IMR-90 (cell line): ENCODE data around the gene STX4. TPM values are rescaled to one million over a fixed set of nuclear protein-coding genes. Genes with fewer than 3 reads are reported as not detected.

Experiments used
- ATAC-seq: fragments of 200-7000 bp; cut with Tn5 transposase; 2 replicates; pipeline ENCODE4 v1.9.1; 2020; ENCODE audit warnings: low read depth, mild to moderate bottlenecking, moderate library complexity
- BruUV-seq: library from RNA; stranded (reverse); fragments of 400-500 nt; replicated peaks from 2 replicates; lab custom pipeline; 2021; lab: Mats Ljungman, UMichigan
- CTCF ChIA-PET: fragments of 300-600 bp; formaldehyde crosslinking; extraction: SDS; loops from one replicate; lab custom pipeline; 2021; ENCODE audit warnings: antibody characterized with exemption; lab: Yijun Ruan, JAX
- POLR2A ChIA-PET: fragments of 300-600 bp; sonication (Branson Sonifier 250); formaldehyde crosslinking; loops from one replicate; lab custom pipeline; 2022; ENCODE audit warnings: antibody characterized with exemption; ENCODE audit not compliant: unreplicated experiment; lab: Charles Lee
- DNase-seq: peaks from one replicate; pipeline ENCODE4 v3.0.0; 2013
- H2AFZ ChIP-seq: replicated peaks from 2 replicates; pipeline ENCODE3; 2013; ENCODE audit warnings: low read length, mild to moderate bottlenecking; ENCODE audit not compliant: poor library complexity
- H2AK5ac ChIP-seq: 2 replicates; pipeline ENCODE4 v1.6.1; 2013; ENCODE audit warnings: low read depth, low read length, inconsistent platforms
- H2AK9ac ChIP-seq: replicated peaks from 2 replicates; pipeline ENCODE3; 2013; ENCODE audit warnings: mild to moderate bottlenecking, low read depth, low read length, moderate library complexity; ENCODE audit not compliant: poor library complexity
- H2BK120ac ChIP-seq: 2 replicates; pipeline ENCODE4 v1.6.1; 2013; ENCODE audit warnings: low read depth, low read length, inconsistent platforms
- H2BK15ac ChIP-seq: 3 replicates; pipeline ENCODE4 v1.6.1; 2013; ENCODE audit warnings: low read depth, low read length, inconsistent platforms
- H2BK20ac ChIP-seq: 2 replicates; pipeline ENCODE4 v1.6.1; 2013; ENCODE audit warnings: low read depth, mild to moderate bottlenecking, inconsistent platforms, low read length, moderate library complexity
- H2BK5ac ChIP-seq: 2 replicates; pipeline ENCODE4 v1.6.1; 2013; ENCODE audit warnings: mild to moderate bottlenecking, low read depth, low read length, inconsistent platforms; ENCODE audit not compliant: poor library complexity, severe bottlenecking
- H3K14ac ChIP-seq: replicated peaks from 2 replicates; pipeline ENCODE4 v1.6.1; 2013; ENCODE audit warnings: low read depth, low read length, inconsistent platforms
- H3K18ac ChIP-seq: 2 replicates; pipeline ENCODE4 v1.6.1; 2013; ENCODE audit warnings: low read depth, low read length, control low read depth
- H3K23ac ChIP-seq: 2 replicates; pipeline ENCODE4 v1.6.1; 2013; ENCODE audit warnings: low read depth, low read length, inconsistent platforms
- H3K27ac ChIP-seq: 2 replicates; pipeline ENCODE4 v1.5.1; 2013; ENCODE audit warnings: mild to moderate bottlenecking, control low read depth, low read length; ENCODE audit not compliant: insufficient read depth
- H3K27me3 ChIP-seq: 2 replicates; pipeline ENCODE4 v1.6.1; 2013; ENCODE audit warnings: low read length; ENCODE audit not compliant: control insufficient read depth, insufficient read depth
- H3K36me3 ChIP-seq: 2 replicates; pipeline ENCODE4 v1.6.1; 2013; ENCODE audit warnings: low read length, mixed read lengths; ENCODE audit not compliant: control insufficient read depth, insufficient read depth
- H3K4ac ChIP-seq: 2 replicates; pipeline ENCODE4 v1.6.1; 2013; ENCODE audit warnings: low read depth, low read length, inconsistent platforms
- H3K4me1 ChIP-seq: 2 replicates; pipeline ENCODE4 v1.6.1; 2013; ENCODE audit warnings: low read length, mixed read lengths; ENCODE audit not compliant: control insufficient read depth, insufficient read depth
- H3K4me2 ChIP-seq: 2 replicates; pipeline ENCODE4 v1.6.1; 2013; ENCODE audit warnings: low read depth, mild to moderate bottlenecking, control low read depth, low read length, moderate library complexity
- H3K4me3 ChIP-seq: 2 replicates; pipeline ENCODE4 v1.5.1; 2013; ENCODE audit warnings: low read depth, mild to moderate bottlenecking, control low read depth, low read length, moderate library complexity; ENCODE audit not compliant: insufficient read depth
- H3K56ac ChIP-seq: 2 replicates; pipeline ENCODE4 v1.6.1; 2013; ENCODE audit warnings: low read length, inconsistent platforms; ENCODE audit not compliant: insufficient read depth; ENCODE audit errors: extremely low read depth
- H3K79me1 ChIP-seq, 2 experiments: 2 replicates each; pipeline ENCODE4 v1.6.1; 2013; ENCODE audit warnings: low read length in 2 of 2, inconsistent platforms in 1 of 2, low read depth in 1 of 2
- H3K9ac ChIP-seq: 2 replicates; pipeline ENCODE4 v1.6.1; 2013; ENCODE audit warnings: low read depth, low read length, control low read depth
- H3K9me1 ChIP-seq: 2 replicates; pipeline ENCODE4 v1.6.1; 2013; ENCODE audit warnings: low read length, inconsistent platforms; ENCODE audit not compliant: insufficient read depth
- H3K9me3 ChIP-seq: 2 replicates; pipeline ENCODE4 v1.6.1; 2013; ENCODE audit warnings: low read length; ENCODE audit not compliant: control insufficient read depth, insufficient read depth
- H4K20me1 ChIP-seq: 2 replicates; pipeline ENCODE4 v1.6.1; 2013; ENCODE audit warnings: low read length, inconsistent platforms; ENCODE audit not compliant: insufficient read depth
- H4K5ac ChIP-seq: 2 replicates; pipeline ENCODE4 v1.6.1; 2013; ENCODE audit warnings: mild to moderate bottlenecking, low read depth, low read length, control low read depth
- H4K8ac ChIP-seq, 2 experiments: 2 replicates each; pipeline ENCODE4 v1.6.1; 2013; ENCODE audit warnings: low read depth in 2 of 2, low read length in 2 of 2, control low read depth in 1 of 2, inconsistent platforms in 1 of 2
- H4K91ac ChIP-seq: 2 replicates; pipeline ENCODE4 v1.6.1; 2013; ENCODE audit warnings: low read depth, low read length, inconsistent platforms; ENCODE audit not compliant: insufficient read depth
- MAZ ChIP-seq: IDR thresholded peaks from 2 replicates; pipeline ENCODE4 v1.6.1; 2012; ENCODE audit warnings: low read depth, mild to moderate bottlenecking, low read length, improper control_type of control experiment, moderate library complexity, borderline replicate concordance
- MXI1 ChIP-seq: IDR thresholded peaks from 2 replicates; pipeline ENCODE4 v1.6.1; 2012; ENCODE audit warnings: low read depth, mild to moderate bottlenecking, low read length, moderate library complexity, borderline replicate concordance
- NFE2L2 ChIP-seq: fragments of 150-350 bp; IDR thresholded peaks from 2 replicates; pipeline ENCODE4 v1.6.1; 2016; ENCODE audit warnings: low read depth, mild to moderate bottlenecking, low read length
- POLR2A ChIP-seq: IDR thresholded peaks from 2 replicates; pipeline ENCODE4 v1.6.1; 2012; ENCODE audit warnings: mild to moderate bottlenecking, low read depth, low read length
- WGBS, 2 experiments: methylation state at CpG; one replicate each; pipeline versions ENCODE4 v1.1.5 to v1.1.7; 2013; ENCODE audit warnings: missing lambda C conversion rate in 2 of 2; ENCODE audit not compliant: insufficient read length in 1 of 2; ENCODE audit errors: extremely low coverage in 2 of 2; 5-methylcytosine and 5-hydroxymethylcytosine counted together
- dilution Hi-C: fragments of 300-500 bp; cut with HindIII; formaldehyde crosslinking; loops from one replicate; pipeline ENCODE4 v1.14.3; 2018; ENCODE audit warnings: low sequenced_read_pairs; ENCODE audit not compliant: unreplicated experiment
- in situ Hi-C: fragments of 300-500 bp; cut with MboI; formaldehyde crosslinking; loops from 3 replicates; pipeline ENCODE4 v1.14.3; 2019; ENCODE audit warnings: low sequenced_read_pairs, inconsistent platforms, mixed read lengths
- intact Hi-C: fragments of 100-400 bp; cut with micrococcal nuclease; formaldehyde crosslinking; loops from 2 replicates; pipeline ENCODE4 v1.10.0; 2022
- polyA plus RNA-seq, 3 experiments: library from polyadenylated mRNA; depleted of rRNA; stranded (reverse); fragments of >200 nt; gene quantifications; 2 replicates each; pipeline ENCODE4 v1.2.3, GENCODE V29; 2012; ENCODE audit warnings: low replicate concordance in 1 of 3
- total RNA-seq: library from RNA; depleted of rRNA; stranded (reverse); fragments of >200 nt; gene quantifications from 2 replicates; pipeline ENCODE4 v1.2.3, GENCODE V29; 2012

STX4 gene
- total and polyA plus RNA-seq, 2 of the 4 experiments (the other 2 are of a cell fraction): 23.5 to 67.9 TPM

DNA sequence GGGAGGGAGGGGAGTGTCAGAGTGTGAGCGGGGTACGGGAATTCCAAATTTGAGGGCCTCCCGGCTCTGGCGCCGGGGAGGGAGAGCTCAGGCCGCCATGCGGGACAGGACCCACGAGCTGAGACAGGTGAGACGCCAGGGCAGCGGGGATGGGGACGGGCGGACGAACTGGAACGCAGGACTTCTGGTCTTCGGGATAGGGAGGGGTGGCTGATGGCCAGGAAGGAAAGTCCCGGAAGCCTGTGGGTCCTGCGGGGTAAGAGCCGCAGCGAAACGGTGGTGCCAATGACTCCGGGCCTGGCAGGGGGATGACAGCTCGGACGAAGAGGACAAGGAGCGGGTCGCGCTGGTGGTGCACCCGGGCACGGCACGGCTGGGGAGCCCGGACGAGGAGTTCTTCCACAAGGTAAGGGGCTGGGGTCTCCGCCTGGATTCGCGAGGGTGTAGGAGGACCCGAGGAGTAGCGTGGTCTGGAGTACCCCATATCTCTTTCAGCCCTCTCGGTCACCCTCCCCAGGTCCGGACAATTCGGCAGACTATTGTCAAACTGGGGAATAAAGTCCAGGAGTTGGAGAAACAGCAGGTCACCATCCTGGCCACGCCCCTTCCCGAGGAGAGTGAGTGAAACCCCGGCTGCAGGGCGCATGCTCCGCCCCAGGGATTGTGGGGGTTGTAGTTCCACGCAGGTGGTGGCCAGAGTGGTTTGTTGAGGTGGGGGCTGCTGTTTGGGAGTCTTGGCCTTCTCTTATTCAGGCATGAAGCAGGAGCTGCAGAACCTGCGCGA lies 543 bp downstream of the STX4 start:
- no peaks in the 10 kb centered on the region for H3K27me3 ChIP-seq
- H3K4me3 ChIP-seq: peak overlapping the region; percentile 58
- ChIA-PET CTCF (no interaction called here), POLR2A (no interaction called here)
- H3K4me2 ChIP-seq: peak overlapping the region; percentile 78
- peak overlapping the region; percentile 81 for H3K4ac ChIP-seq
- peaks cover 7% of the 10 kb centered on the region for H4K20me1 ChIP-seq
- H2BK120ac ChIP-seq: no peak overlapping the region
- peaks cover 7% of the 10 kb centered on the region for H3K4me1 ChIP-seq
- peak overlapping the region; percentile 69 for H3K14ac ChIP-seq
- intact Hi-C loops: loop anchor here (1.0 to 5.0 kb wide), 5 partner anchors 35 to 409 kb away; partner anchors contain the start of genes HSD3B7 and VKORC1
- H2BK20ac ChIP-seq: no peak overlapping the region
- peak overlapping the region; percentile 59 for H3K56ac ChIP-seq
- peak overlapping the region; percentile 83 for H2AK5ac ChIP-seq
- H4K91ac ChIP-seq: peak overlapping the region; percentile 59
- H2BK5ac ChIP-seq: peak overlapping the region; percentile 70
- no peak overlapping the region for H2BK15ac ChIP-seq
- TF ChIP-seq POLR2A: peak; percentile 77
- peak; percentile 70; the same call in 1 of the 2 replicates for TF ChIP-seq MXI1
- TF ChIP-seq MAZ: peak; percentile 20; the same call in 1 of the 2 replicates
- no peak for TF ChIP-seq NFE2L2
- dilution Hi-C loops: no loop called here
- peaks cover 17% of the 10 kb centered on the region for H3K36me3 ChIP-seq
- H3K18ac ChIP-seq: no peak overlapping the region
- H3K79me1 ChIP-seq: peaks cover 21 to 38% of the 10 kb centered on the region in 2 experiments
- H3K9me3 ChIP-seq: no peaks in the 10 kb centered on the region
- peak; percentile 75 for ATAC-seq
- H2AK9ac ChIP-seq: peak overlapping the region; percentile 99
- peak overlapping the region; percentile 19; the same call in 1 of the 2 replicates for H4K5ac ChIP-seq
- H4K8ac ChIP-seq: peak overlapping the region in 1 of 2 experiments; percentile 73; a peak in 1 of 4 replicates
- peak overlapping the region; percentile 99 for H2AFZ ChIP-seq
- peaks cover 12% of the 10 kb centered on the region; the same call in 1 of the 2 replicates for H3K9me1 ChIP-seq
- BruUV-seq: TSS peak; percentile 95
- peak; percentile 70 for DNase-seq
- in situ Hi-C loops: no loop called here
- H3K27ac ChIP-seq: peak overlapping the region; percentile 53
- H3K23ac ChIP-seq: peak overlapping the region; percentile 50; the same call in 1 of the 2 replicates
- WGBS, 2 experiments: 0% methylated on average over 12 of the region's 47 CpGs; no CpG with 5 or more reads in 1 of the 2 experiments
- peak overlapping the region; percentile 74 for H3K9ac ChIP-seq
